CD4-positive, alpha-beta T cell treated with Interleukin-10 for 1 hour (primary cell): Measurements from ENCODE around the gene WRNIP1.

ENCODE experiments used
- DNase-seq: peaks from one replicate; pipeline ENCODE4 v3.0.0-alpha.2; 2020

The WRNIP1 gene

GRCh38 chr6:2763345-2763841, 1.8 kb upstream of the WRNIP1 start:
- no peak for DNase-seq

GRCh38 chr6:2763876-2764540, 1.2 kb upstream of the WRNIP1 start:
- DNase-seq, result no peak

DNA sequence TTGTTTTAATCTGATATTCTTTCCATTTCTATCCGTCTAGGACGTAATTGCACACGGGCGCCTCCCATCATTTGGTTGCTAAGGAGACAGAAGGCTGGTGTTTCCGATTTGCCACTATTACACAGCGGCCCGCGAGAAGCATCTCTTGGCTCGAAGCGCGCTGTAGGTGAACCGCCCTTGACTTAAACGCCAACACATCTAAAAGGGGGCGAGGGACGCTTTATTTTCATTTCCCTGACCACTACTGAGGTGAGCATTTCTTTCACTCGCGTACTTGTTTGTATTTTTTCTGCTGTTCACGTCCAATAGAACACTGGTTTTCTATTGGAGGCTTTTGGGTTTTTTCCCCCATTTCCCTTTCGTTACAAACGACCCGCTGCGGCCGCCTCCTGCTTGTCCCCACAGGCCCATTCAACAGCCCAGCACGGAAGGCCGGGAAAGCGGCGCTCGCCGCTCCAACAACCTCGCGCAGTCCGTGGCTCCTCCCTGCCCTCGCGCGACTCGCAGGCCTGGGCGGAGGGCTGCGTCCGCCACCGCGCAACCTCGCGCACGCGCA, 505 bp upstream of the WRNIP1 start:
- DNase-seq, result peak; percentile 79

DNA sequence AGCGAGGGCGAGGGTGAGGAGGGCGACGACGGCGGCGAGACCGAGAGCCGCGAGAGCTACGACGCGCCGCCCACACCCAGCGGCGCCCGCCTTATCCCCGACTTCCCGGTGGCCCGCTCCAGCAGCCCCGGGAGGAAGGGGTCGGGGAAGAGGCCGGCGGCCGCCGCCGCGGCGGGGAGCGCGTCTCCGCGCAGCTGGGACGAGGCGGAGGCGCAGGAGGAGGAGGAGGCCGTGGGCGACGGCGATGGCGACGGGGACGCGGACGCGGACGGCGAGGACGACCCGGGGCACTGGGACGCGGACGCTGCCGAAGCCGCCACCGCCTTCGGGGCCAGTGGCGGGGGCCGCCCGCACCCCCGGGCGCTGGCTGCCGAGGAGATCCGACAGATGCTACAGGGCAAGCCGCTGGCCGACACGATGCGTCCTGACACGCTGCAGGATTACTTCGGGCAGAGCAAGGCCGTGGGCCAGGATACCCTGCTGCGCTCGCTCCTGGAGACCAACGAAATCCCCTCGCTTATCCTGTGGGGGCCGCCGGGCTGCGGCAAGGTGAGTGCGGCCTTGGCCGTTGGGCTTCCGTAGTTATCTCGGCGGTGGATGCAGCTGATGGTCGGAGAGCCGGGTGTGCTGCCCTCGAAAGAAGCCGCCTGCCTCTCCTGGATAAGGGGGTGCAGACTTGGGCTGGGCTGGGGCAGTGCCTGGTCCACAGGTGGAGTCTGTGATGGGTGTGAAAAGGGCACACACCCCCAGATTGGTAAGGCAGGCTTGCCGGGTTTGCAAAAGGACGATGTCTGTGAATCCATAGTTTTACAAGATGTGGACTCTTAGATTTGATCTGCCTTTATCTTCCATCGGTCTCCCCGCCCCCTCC, 938 bp downstream of the WRNIP1 start:
- DNase-seq, result peak; percentile 25

- no peak for DNase-seq
Observed at GRCh38 chr6:2766767-2767656, 1.8 kb downstream of the WRNIP1 start.

GRCh38 chr6:2767657-2768524, 2.7 kb downstream of the WRNIP1 start:
- no peak for DNase-seq

GRCh38 chr6:2768696-2769095, 3.5 kb downstream of the WRNIP1 start:
- no peak for DNase-seq

GRCh38 chr6:2770171-2770570, 5.0 kb downstream of the WRNIP1 start:
- no peak for DNase-seq

DNA sequence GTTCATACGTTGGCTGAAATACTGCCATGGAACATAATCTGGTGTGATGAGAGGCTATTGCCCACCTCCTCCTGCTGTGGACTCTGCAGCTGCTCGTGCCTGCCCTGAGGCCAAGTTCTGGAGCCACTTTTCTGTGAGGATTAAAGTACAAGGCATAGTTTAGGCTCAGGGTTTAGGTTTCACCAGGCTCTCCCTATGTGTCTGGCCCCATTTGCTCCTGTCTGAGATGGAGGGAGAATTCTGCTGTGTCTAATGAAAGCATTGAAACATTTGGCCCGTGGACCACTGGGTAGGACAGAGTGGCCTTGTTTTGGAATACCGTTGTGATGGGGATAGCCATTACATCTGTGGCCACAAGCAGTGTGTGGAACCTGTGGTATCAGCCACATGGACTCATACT, 5.9 kb downstream of the WRNIP1 start:
- no peak for DNase-seq

GRCh38 chr6:2772840-2773239, 7.6 kb downstream of the WRNIP1 start:
- DNase-seq, result no peak

GRCh38 chr6:2773449-2773848, 8.3 kb downstream of the WRNIP1 start:
- no peak for DNase-seq

DNA sequence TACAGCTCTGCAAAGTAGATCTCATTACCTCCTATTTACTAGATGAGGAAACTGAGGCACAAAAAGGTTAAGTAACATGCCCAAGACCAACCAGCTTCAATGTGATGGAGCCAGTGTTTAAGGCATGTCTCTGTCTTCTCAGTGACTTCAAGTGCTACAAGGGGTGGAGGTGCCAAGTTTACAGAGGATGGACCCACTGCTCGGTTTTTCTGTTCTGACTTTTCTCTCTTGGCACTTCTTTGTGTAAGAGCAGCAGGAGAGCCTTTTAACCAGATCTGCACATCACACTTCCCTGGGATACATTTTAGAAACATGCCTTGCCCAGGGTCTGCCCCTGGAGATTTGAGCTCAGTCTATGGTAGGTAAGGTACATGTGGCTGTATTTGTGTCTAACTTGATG, 9.8 kb downstream of the WRNIP1 start:
- no peak for DNase-seq

GRCh38 chr6:2777249-2777648, 12.1 kb downstream of the WRNIP1 start:
- DNase-seq, result no peak

DNA sequence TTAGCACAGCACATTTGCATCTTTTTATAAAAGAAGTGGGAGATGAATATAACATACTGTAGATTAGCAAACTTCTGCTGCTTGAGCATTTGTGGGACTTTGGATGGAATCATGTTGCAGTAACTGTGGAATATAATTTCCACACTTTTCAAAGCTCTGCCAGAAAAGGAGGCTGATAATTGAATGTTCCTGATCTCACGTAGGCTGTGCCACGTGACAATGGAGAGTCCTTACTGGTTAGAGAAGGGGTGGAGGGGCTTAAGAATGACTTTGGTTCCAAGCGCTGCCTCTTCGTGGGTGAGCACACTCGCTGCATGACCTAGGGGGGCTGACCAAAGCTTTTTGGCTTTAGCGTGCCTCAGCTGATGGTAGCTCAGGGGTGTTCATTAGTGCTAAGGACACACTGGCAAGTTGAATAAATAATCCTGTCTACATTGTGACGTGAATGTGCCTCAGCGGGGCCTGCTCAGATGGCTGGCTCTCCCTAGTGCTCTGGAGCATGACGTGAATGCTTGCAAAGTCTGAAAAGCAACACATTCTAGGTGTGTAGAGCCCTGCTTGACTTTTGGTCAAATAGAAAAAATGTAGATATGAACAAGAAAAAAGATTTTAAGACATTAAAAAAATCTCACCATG, 15.0 kb downstream of the WRNIP1 start:
- no peak for DNase-seq

DNA sequence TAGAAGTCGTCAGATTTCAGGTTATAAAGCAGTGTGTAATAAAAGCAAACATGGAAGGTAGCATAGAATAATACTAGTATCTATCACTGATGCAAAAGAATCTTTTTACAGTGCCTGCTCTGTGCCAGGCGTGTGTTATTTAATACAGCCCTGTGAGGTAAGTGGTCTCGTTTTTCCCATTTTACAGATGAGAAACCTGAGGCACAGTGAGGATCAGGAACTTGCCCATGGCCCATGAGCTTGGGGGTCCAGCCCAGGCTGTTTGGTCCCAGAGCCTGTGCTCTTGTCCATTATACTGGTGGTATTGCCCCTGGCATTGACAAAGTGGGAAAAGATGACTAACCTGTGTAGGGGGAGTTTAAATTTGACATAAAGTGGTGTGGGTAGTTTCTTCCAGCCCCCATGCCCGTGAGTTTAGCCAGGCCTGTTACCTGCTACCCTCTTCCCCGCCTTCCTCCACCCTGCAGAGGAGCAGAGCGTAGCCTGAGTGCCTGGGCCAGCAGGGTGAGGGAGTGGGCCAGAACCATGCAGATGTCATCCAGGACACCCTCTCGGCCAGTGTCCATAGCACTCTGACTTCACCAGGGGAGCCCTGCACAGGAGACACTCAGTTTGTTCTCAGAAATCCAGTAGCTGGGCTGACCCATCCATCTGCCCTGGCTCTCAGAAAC, 16.6 kb downstream of the WRNIP1 start:
- DNase-seq, result no peak

DNA sequence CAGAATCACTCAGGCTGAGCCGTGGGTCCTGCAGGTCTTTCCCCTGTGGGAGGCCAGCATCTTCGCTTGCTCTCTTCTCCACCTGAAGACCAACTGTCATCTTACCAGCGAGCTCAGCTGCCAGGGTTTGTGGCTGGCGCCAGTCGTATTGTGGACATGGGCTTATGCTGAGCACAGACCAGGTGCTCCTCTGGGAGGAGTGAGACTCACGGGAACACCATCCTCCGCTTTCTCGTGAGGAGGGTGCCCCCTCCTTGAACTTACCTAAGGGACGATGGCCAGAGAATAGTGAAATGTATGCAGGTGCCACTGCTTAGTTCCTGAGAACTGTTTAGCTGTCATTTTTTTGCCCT, 17.1 kb downstream of the WRNIP1 start:
- DNase-seq, result no peak

DNA sequence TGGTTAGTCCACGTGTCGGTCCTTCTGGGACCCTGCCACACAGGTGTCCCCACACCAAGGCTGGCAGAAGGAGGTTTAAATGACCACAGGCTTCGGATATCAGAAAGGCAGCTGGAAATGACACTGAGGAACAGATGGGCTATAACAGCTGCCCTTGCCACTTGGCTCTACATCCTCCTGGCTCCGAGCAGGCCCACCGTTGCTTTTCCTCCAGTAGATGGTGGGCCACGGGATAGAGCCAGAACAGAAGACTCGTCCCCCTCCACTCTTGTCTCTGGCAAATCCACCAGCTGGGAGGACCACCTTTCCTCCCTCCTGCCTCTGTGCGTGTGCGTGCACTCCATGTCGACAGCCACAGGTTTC, 17.6 kb downstream of the WRNIP1 start:
- no peak for DNase-seq

DNA sequence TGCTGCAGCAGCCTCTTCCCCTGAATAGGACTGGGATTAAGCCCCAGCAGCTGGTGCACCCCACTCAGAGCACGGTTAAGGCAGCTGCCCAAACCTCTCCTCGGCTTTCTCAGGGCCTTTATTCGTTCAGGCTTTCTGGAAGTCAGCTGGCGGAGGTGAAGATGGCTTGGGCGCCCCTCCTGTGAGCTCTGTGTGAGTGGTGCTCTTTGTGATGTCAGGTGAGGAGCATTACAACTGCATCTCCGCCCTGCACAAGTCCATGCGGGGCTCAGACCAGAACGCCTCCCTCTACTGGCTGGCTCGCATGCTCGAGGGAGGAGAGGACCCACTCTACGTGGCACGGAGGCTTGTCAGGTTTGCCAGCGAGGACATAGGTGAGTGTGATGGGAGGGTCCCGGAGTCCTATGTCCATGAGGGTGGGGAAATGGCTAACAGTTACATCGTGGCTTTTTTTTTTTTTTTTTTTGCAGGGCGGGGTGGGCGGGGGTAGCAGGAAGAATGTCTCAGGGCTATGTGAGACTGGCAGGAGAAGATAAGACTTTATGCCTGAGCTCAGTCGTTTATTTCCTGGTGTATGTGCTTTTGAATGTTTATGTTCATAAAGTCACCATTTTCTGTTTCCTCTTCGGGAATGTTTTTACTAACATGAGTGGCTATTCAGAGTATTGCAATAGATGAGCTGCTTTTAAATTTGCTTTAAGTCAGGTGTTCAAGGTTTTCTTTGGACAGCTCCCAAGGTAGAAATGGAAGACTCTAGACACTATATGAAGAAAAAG, 18.2 kb downstream of the WRNIP1 start:
- no peak for DNase-seq

DNA sequence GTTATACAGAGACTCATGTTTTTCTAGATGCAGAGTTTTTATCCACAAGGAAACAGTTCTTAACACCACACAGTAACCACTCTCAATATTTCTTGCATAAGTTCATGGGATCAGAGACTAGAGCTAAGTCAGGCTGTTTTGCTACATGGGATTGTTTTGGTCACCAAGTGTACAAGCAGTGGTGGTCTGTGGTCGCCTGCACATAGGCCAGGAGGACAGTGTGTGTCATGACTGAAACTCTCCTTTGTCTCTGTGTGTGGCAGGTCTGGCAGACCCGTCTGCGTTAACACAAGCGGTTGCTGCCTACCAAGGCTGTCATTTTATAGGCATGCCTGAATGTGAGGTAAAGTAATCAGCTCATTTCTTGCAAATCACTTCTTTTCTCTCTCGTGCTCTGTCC, 18.9 kb downstream of the WRNIP1 start:
- no peak for DNase-seq

- no peak for DNase-seq
Observed at GRCh38 chr6:2784930-2785329, 19.7 kb downstream of the WRNIP1 start.
